GM19351 (cell line): Measurements from ENCODE around the gene PADI1.

Experiments used
- ATAC-seq: cut with Tn5 transposase; IDR thresholded peaks from one replicate; pipeline ENCODE4 v1.9.1; 2021; ENCODE audit warnings: mild to moderate bottlenecking, moderate library complexity; ENCODE audit not compliant: unreplicated experiment

The PADI1 gene

GRCh38 chr1:17204546-17205440 is at the start of gene PADI1:
TSS of gene PADI1 (plus strand) at chr1:17205128. CDS start at chr1:17205218, 90 bp downstream.
- ATAC-seq = no peak

GRCh38 chr1:17155257-17155920 is 49.5 kb upstream of the PADI1 start:
- no peak for ATAC-seq

- no peak for ATAC-seq
Observed at GRCh38 chr1:17156108-17156507, 48.8 kb upstream of the PADI1 start.

GRCh38 chr1:17158961-17159360 is 46.0 kb upstream of the PADI1 start:
- no peak for ATAC-seq

GRCh38 chr1:17161137-17161740 is 43.7 kb upstream of the PADI1 start:
- ATAC-seq = no peak

GRCh38 chr1:17161926-17162800 is 42.8 kb upstream of the PADI1 start:
- no peak for ATAC-seq

GRCh38 chr1:17162941-17163340 is 42.0 kb upstream of the PADI1 start:
- ATAC-seq = no peak

GRCh38 chr1:17163371-17163770 is 41.6 kb upstream of the PADI1 start:
- ATAC-seq = no peak

- no peak for ATAC-seq
Observed at GRCh38 chr1:17163789-17164666, 40.9 kb upstream of the PADI1 start.

- no peak for ATAC-seq
Observed at GRCh38 chr1:17165823-17166222, 39.1 kb upstream of the PADI1 start.

GRCh38 chr1:17167041-17167785 is 37.7 kb upstream of the PADI1 start:
- ATAC-seq = no peak

- ATAC-seq = no peak
Observed at GRCh38 chr1:17167786-17168090, 37.2 kb upstream of the PADI1 start.

GRCh38 chr1:17168091-17168876 is 36.6 kb upstream of the PADI1 start:
- ATAC-seq = no peak

- ATAC-seq = no peak
Observed at GRCh38 chr1:17170571-17170970, 34.4 kb upstream of the PADI1 start.

- no peak for ATAC-seq
Observed at GRCh38 chr1:17173217-17173616, 31.7 kb upstream of the PADI1 start.

- ATAC-seq = no peak
Observed at GRCh38 chr1:17176306-17177061, 28.4 kb upstream of the PADI1 start.

- no peak for ATAC-seq
Observed at GRCh38 chr1:17177651-17178050, 27.3 kb upstream of the PADI1 start.
